Activated CD8-positive, alpha-beta T cell treated with anti-CD3 and anti-CD28 coated beads, Interleukin-2, amount 10 ng/mL, durations not matched to agents 7 days and 5 days (primary cell): ENCODE results near the gene HERC2. TPM values are rescaled to one million over a fixed set of nuclear protein-coding genes. Genes with fewer than 3 reads are reported as not detected.
"Not testable (repeated sequence)": the region's sequence is repeated elsewhere in the genome, so short reads cannot be mapped to it uniquely, and the experiment has no call there.

Experiments
- ATAC-seq: fragments of 150-1000 bp; cut with Tn5 transposase; one replicate; pipeline ENCODE4 v1.10.0; 2021; ENCODE audit warnings: moderate library complexity
- CTCF ChIA-PET: fragments of 350-600 bp; sonication (Branson Sonifier 250); formaldehyde crosslinking; loops from one replicate; lab custom pipeline; 2021; ENCODE audit warnings: antibody characterized with exemption; lab: Charles Lee
- POLR2A ChIA-PET: fragments of 350-600 bp; sonication (Branson Sonifier 250); formaldehyde crosslinking; loops from one replicate; lab custom pipeline; 2021; ENCODE audit warnings: antibody characterized with exemption; lab: Charles Lee
- DNase-seq: peaks from one replicate; pipeline ENCODE4 v3.0.0-alpha.2; 2020
- H3K27ac Mint-ChIP-seq: one replicate; pipeline ENCODE4 v1.8.0; 2021; ENCODE audit warnings: mild to moderate bottlenecking, mixed read lengths
- H3K27me3 Mint-ChIP-seq: one replicate; pipeline ENCODE4 v1.8.0; 2021; ENCODE audit warnings: low read depth, mixed read lengths
- H3K36me3 Mint-ChIP-seq: one replicate; pipeline ENCODE4 v1.8.0; 2021; ENCODE audit warnings: low read depth, mixed read lengths
- H3K4me1 Mint-ChIP-seq: one replicate; pipeline ENCODE4 v1.8.0; 2021; ENCODE audit warnings: low read depth, mixed read lengths
- H3K4me3 Mint-ChIP-seq: one replicate; pipeline ENCODE4 v1.8.0; 2021; ENCODE audit warnings: mild to moderate bottlenecking, mixed read lengths
- H3K9me3 Mint-ChIP-seq: one replicate; pipeline ENCODE4 v1.8.0; 2022; ENCODE audit warnings: mixed read lengths; ENCODE audit not compliant: insufficient read depth
- total RNA-seq, 2 experiments: library from RNA; stranded (reverse); gene quantifications; one replicate each; pipeline ENCODE4 v1.2.3, GENCODE V29; 2021

HERC2 gene
- total RNA-seq, 2 experiments from 2014 or later = 42.6 to 44.7 TPM

GRCh38 chr15:28297434-28297833 is 24.5 kb downstream of the HERC2 start:
- CTCF ChIA-PET, H3K4me1 Mint-ChIP-seq, POLR2A ChIA-PET, H3K4me3 Mint-ChIP-seq, H3K27me3 Mint-ChIP-seq, H3K36me3 Mint-ChIP-seq, DNase-seq, H3K27ac Mint-ChIP-seq, ATAC-seq, H3K9me3 Mint-ChIP-seq: not testable (repeated sequence)

GRCh38 chr15:28296814-28297213 is 25.2 kb downstream of the HERC2 start:
- POLR2A ChIA-PET, H3K9me3 Mint-ChIP-seq, H3K27me3 Mint-ChIP-seq, CTCF ChIA-PET, ATAC-seq, H3K4me3 Mint-ChIP-seq, DNase-seq, H3K4me1 Mint-ChIP-seq, H3K27ac Mint-ChIP-seq: not testable (repeated sequence)
- H3K36me3 Mint-ChIP-seq = peaks cover 13% of the 10 kb centered on the region

GRCh38 chr15:28295009-28295563 is 26.9 kb downstream of the HERC2 start:
- H3K4me3 Mint-ChIP-seq, CTCF ChIA-PET: not testable (repeated sequence)

GRCh38 chr15:28294560-28294959 is 27.4 kb downstream of the HERC2 start:
- CTCF ChIA-PET, ATAC-seq, H3K27me3 Mint-ChIP-seq, POLR2A ChIA-PET, H3K4me3 Mint-ChIP-seq, DNase-seq, H3K9me3 Mint-ChIP-seq, H3K4me1 Mint-ChIP-seq, H3K27ac Mint-ChIP-seq: not testable (repeated sequence)
- H3K36me3 Mint-ChIP-seq = peaks cover 31% of the 10 kb centered on the region

More at GRCh38 chr15:28295009-28295563, 26.9 kb downstream of the HERC2 start:
- H3K27ac Mint-ChIP-seq, DNase-seq, H3K27me3 Mint-ChIP-seq, POLR2A ChIA-PET, H3K4me1 Mint-ChIP-seq, H3K9me3 Mint-ChIP-seq, ATAC-seq: not testable (repeated sequence)
- peaks cover 26% of the 10 kb centered on the region for H3K36me3 Mint-ChIP-seq

- peaks cover 40% of the 10 kb centered on the region for H3K36me3 Mint-ChIP-seq
- H3K4me1 Mint-ChIP-seq = peaks cover 3% of the 10 kb centered on the region
- H3K27me3 Mint-ChIP-seq = no peaks in the 10 kb centered on the region
- no peak overlapping the region for H3K4me3 Mint-ChIP-seq
- ChIA-PET POLR2A (no interaction called here), CTCF (no interaction called here)
- no peak overlapping the region for H3K27ac Mint-ChIP-seq
- ATAC-seq = no peak
- DNase-seq = no peak
- no peaks in the 10 kb centered on the region for H3K9me3 Mint-ChIP-seq
Observed at GRCh38 chr15:28289694-28290463, 32.1 kb downstream of the HERC2 start.

GRCh38 chr15:28288830-28289693 is 32.9 kb downstream of the HERC2 start:
- H3K27ac Mint-ChIP-seq, CTCF ChIA-PET, DNase-seq, H3K27me3 Mint-ChIP-seq, ATAC-seq, H3K4me1 Mint-ChIP-seq, H3K9me3 Mint-ChIP-seq, H3K4me3 Mint-ChIP-seq, POLR2A ChIA-PET: not testable (repeated sequence)
- peaks cover 41% of the 10 kb centered on the region for H3K36me3 Mint-ChIP-seq

- H3K36me3 Mint-ChIP-seq = peaks cover 44% of the 10 kb centered on the region
- POLR2A ChIA-PET, DNase-seq, ATAC-seq, H3K4me3 Mint-ChIP-seq, H3K4me1 Mint-ChIP-seq, H3K27me3 Mint-ChIP-seq, CTCF ChIA-PET, H3K9me3 Mint-ChIP-seq, H3K27ac Mint-ChIP-seq: not testable (repeated sequence)
Observed at GRCh38 chr15:28286659-28287058, 35.3 kb downstream of the HERC2 start.

- no peak for ATAC-seq
- H3K36me3 Mint-ChIP-seq = peaks cover 40% of the 10 kb centered on the region
Observed at GRCh38 chr15:28286031-28286430, 35.9 kb downstream of the HERC2 start.

GRCh38 chr15:28281876-28282275 is 40.1 kb downstream of the HERC2 start:
- CTCF ChIA-PET = no interaction called here
- Mint-ChIP-seq H3K4me1 (peaks cover 4% of the 10 kb centered on the region), H3K36me3 (peaks cover 22% of the 10 kb centered on the region), H3K4me3 (no peak overlapping the region), H3K27ac (no peak overlapping the region), H3K9me3 (no peaks in the 10 kb centered on the region), H3K27me3 (no peaks in the 10 kb centered on the region)
- POLR2A ChIA-PET = no interaction called here
- ATAC-seq (no peak), DNase-seq (no peak)

More at GRCh38 chr15:28286031-28286430, 35.9 kb downstream of the HERC2 start:
- H3K27me3 Mint-ChIP-seq = no peaks in the 10 kb centered on the region
- H3K4me1 Mint-ChIP-seq = peaks cover 8% of the 10 kb centered on the region
- DNase-seq = no peak
- CTCF ChIA-PET = no interaction called here
- H3K9me3 Mint-ChIP-seq = no peaks in the 10 kb centered on the region
- no peak overlapping the region for H3K27ac Mint-ChIP-seq
- no peak overlapping the region for H3K4me3 Mint-ChIP-seq
- POLR2A ChIA-PET = no interaction called here

GRCh38 chr15:28274635-28275034 is 47.3 kb downstream of the HERC2 start:
- H3K27ac Mint-ChIP-seq = no peak overlapping the region
- DNase-seq (no peak), ATAC-seq (no peak)
- no peaks in the 10 kb centered on the region for H3K9me3 Mint-ChIP-seq
- H3K27me3 Mint-ChIP-seq = no peaks in the 10 kb centered on the region
- CTCF ChIA-PET = no interaction called here
- H3K36me3 Mint-ChIP-seq = peaks cover 9% of the 10 kb centered on the region
- no peaks in the 10 kb centered on the region for H3K4me1 Mint-ChIP-seq
- no peak overlapping the region for H3K4me3 Mint-ChIP-seq
- POLR2A ChIA-PET = no interaction called here

- POLR2A ChIA-PET = no interaction called here
- DNase-seq (no peak), ATAC-seq (no peak)
- H3K27me3 Mint-ChIP-seq = no peaks in the 10 kb centered on the region
- no peaks in the 10 kb centered on the region for H3K4me1 Mint-ChIP-seq
- H3K4me3 Mint-ChIP-seq = no peak overlapping the region
- H3K9me3 Mint-ChIP-seq = no peaks in the 10 kb centered on the region
- CTCF ChIA-PET = no interaction called here
- peaks cover 10% of the 10 kb centered on the region for H3K36me3 Mint-ChIP-seq
- peak overlapping the region; percentile 1 for H3K27ac Mint-ChIP-seq
Observed at GRCh38 chr15:28273873-28274610, 47.9 kb downstream of the HERC2 start.
